HEK293 (cell line): ENCODE data around the gene TADA3.
A peak's percentile ranks its signal among the peaks of the same experiment; 100 is the strongest.

Source experiments
- CTCF ChIA-PET: fragments of 350-600 bp; formaldehyde crosslinking; extraction: SDS; loops from one replicate; lab custom pipeline; 2021; ENCODE audit warnings: antibody characterized with exemption; lab: Yijun Ruan, JAX
- POLR2A ChIA-PET: fragments of 300-600 bp; formaldehyde crosslinking; extraction: SDS; loops from one replicate; lab custom pipeline; 2020; ENCODE audit warnings: antibody characterized with exemption, inconsistent platforms; lab: Yijun Ruan, JAX
- H3K27ac ChIP-seq: fragments of 200-500 bp; sonication (Bioruptor generic); 2 replicates; pipeline ENCODE4 v1.5.1; 2014; ENCODE audit warnings: low read depth, low read length, control low read depth, inconsistent platforms; ENCODE audit errors: extremely low read depth
- H3K36me3 ChIP-seq, 2 experiments: fragments of 200-500 bp in 1 of 2; sonication (Bioruptor generic) in 1 of 2; 1 replicate in 1 of 2; 2 replicates in 1 of 2; pipeline ENCODE4 v1.5.1; 2014 to 2017; ENCODE audit warnings: inconsistent platforms in 2 of 2, low read length in 2 of 2; ENCODE audit not compliant: control insufficient read depth in 2 of 2, insufficient read depth in 1 of 2
- H3K4me1 ChIP-seq: fragments of 200-500 bp; sonication (Bioruptor generic); 2 replicates; pipeline ENCODE4 v1.5.1; 2014; ENCODE audit warnings: mild to moderate bottlenecking, low read length, inconsistent platforms; ENCODE audit not compliant: control insufficient read depth, insufficient read depth
- H3K4me3 ChIP-seq: 2 replicates; pipeline ENCODE4 v1.5.1; 2011; ENCODE audit warnings: low read depth, mild to moderate bottlenecking, control low read depth, low read length, moderate library complexity
- H3K9me3 ChIP-seq: fragments of 200-500 bp; sonication (Bioruptor generic); 2 replicates; pipeline ENCODE4 v1.5.1; 2014; ENCODE audit warnings: low read depth, low read length, inconsistent platforms; ENCODE audit not compliant: control insufficient read depth, insufficient read depth
- GLIS1 ChIP-seq: fragments of 450-650 bp; formaldehyde crosslinking; IDR thresholded peaks from 2 replicates; pipeline ENCODE4 v1.5.1; 2016; ENCODE audit warnings: missing biosample characterization, missing genetic modification characterization
- KLF16 ChIP-seq: fragments of 450-650 bp; formaldehyde crosslinking; IDR thresholded peaks from 2 replicates; pipeline ENCODE4 v1.5.1; 2017; ENCODE audit warnings: missing biosample characterization, missing genetic modification characterization
- KLF7 ChIP-seq: fragments of 450-650 bp; formaldehyde crosslinking; IDR thresholded peaks from 2 replicates; pipeline ENCODE4 v1.5.1; 2016; ENCODE audit warnings: missing biosample characterization, missing genetic modification characterization, borderline replicate concordance
- PRDM1 ChIP-seq: fragments of 450-650 bp; formaldehyde crosslinking; IDR thresholded peaks from 2 replicates; pipeline ENCODE4; 2016; ENCODE audit warnings: missing biosample characterization, missing genetic modification characterization
- PRDM10 ChIP-seq: fragments of 450-650 bp; formaldehyde crosslinking; IDR thresholded peaks from 2 replicates; pipeline ENCODE4 v1.5.1; 2016; ENCODE audit warnings: missing biosample characterization, missing genetic modification characterization
- SETDB1 ChIP-seq: IDR thresholded peaks from one replicate; pipeline ENCODE4 v1.6.1; 2017; ENCODE audit warnings: mild to moderate bottlenecking, low read length, moderate library complexity, mixed read lengths; ENCODE audit not compliant: insufficient read length
- ZEB2 ChIP-seq: fragments of 450-650 bp; formaldehyde crosslinking; IDR thresholded peaks from 2 replicates; pipeline ENCODE4 v1.5.1; 2016; ENCODE audit warnings: missing biosample characterization, missing genetic modification characterization
- ZNF146 ChIP-seq: fragments of 450-650 bp; formaldehyde crosslinking; IDR thresholded peaks from 2 replicates; pipeline ENCODE4 v1.5.1; 2016; ENCODE audit warnings: missing biosample characterization, missing genetic modification characterization
- ZNF155 ChIP-seq: fragments of 450-650 bp; formaldehyde crosslinking; IDR thresholded peaks from 2 replicates; pipeline ENCODE4 v1.5.1; 2016; ENCODE audit warnings: missing biosample characterization, missing genetic modification characterization
- ZNF2 ChIP-seq: fragments of 450-650 bp; formaldehyde crosslinking; IDR thresholded peaks from 2 replicates; pipeline ENCODE4 v1.5.1; 2016; ENCODE audit warnings: missing biosample characterization, missing genetic modification characterization
- ZNF202 ChIP-seq: fragments of 450-650 bp; formaldehyde crosslinking; IDR thresholded peaks from 2 replicates; pipeline ENCODE4 v1.5.1; 2016; ENCODE audit warnings: missing biosample characterization, missing genetic modification characterization, borderline replicate concordance
- ZNF223 ChIP-seq: fragments of 450-650 bp; formaldehyde crosslinking; IDR thresholded peaks from 2 replicates; pipeline ENCODE4 v1.5.1; 2016; ENCODE audit warnings: missing biosample characterization, missing genetic modification characterization
- ZNF274 ChIP-seq, 2 experiments: fragments of 200-500 bp in 1 of 2; fragments of 450-650 bp in 1 of 2; sonication (Bioruptor generic) in 1 of 2; formaldehyde crosslinking in 1 of 2; IDR thresholded peaks; 2 replicates each; pipeline versions ENCODE4 v1.5.1 to v1.6.1; 2014 to 2016; ENCODE audit warnings: borderline replicate concordance in 1 of 2, inconsistent platforms in 1 of 2, low read length in 1 of 2, missing biosample characterization in 1 of 2, missing genetic modification characterization in 1 of 2
- ZNF292 ChIP-seq: fragments of 450-650 bp; formaldehyde crosslinking; IDR thresholded peaks from 2 replicates; pipeline ENCODE4 v1.5.1; 2016; ENCODE audit warnings: low read depth, missing biosample characterization, missing genetic modification characterization, borderline replicate concordance
- ZNF404 ChIP-seq: fragments of 450-650 bp; formaldehyde crosslinking; IDR thresholded peaks from 2 replicates; pipeline ENCODE4 v1.5.1; 2017; ENCODE audit warnings: missing biosample characterization, missing genetic modification characterization
- ZNF416 ChIP-seq: fragments of 450-650 bp; formaldehyde crosslinking; IDR thresholded peaks from 2 replicates; pipeline ENCODE4 v1.5.1; 2016; ENCODE audit warnings: missing biosample characterization, missing genetic modification characterization
- ZNF426 ChIP-seq: fragments of 450-650 bp; formaldehyde crosslinking; IDR thresholded peaks from 2 replicates; pipeline ENCODE4 v1.5.1; 2017; ENCODE audit warnings: missing biosample characterization, missing genetic modification characterization, mild to moderate bottlenecking, inconsistent platforms, moderate library complexity
- ZNF707 ChIP-seq: fragments of 450-650 bp; formaldehyde crosslinking; IDR thresholded peaks from 2 replicates; pipeline ENCODE4 v1.5.1; 2016; ENCODE audit warnings: missing biosample characterization, missing genetic modification characterization
- ZSCAN30 ChIP-seq: fragments of 450-650 bp; IDR thresholded peaks from 2 replicates; pipeline ENCODE4 v1.5.1; 2018; ENCODE audit warnings: missing biosample characterization, mild to moderate bottlenecking, missing genetic modification characterization, moderate library complexity
- TF ChIP-seq, protein P1 (sequence below): fragments of 450-650 bp; IDR thresholded peaks from 2 replicates; pipeline ENCODE4 v1.5.1; 2018; ENCODE audit warnings: missing biosample characterization, mild to moderate bottlenecking, missing genetic modification characterization
- TF ChIP-seq, protein P2 (sequence below): fragments of 450-650 bp; formaldehyde crosslinking; IDR thresholded peaks from 2 replicates; pipeline ENCODE4 v1.5.1; 2016; ENCODE audit warnings: missing biosample characterization, missing genetic modification characterization, borderline replicate concordance

TADA3 gene

GRCh38 chr3:9826815-9827573, 34.7 kb upstream of the TADA3 start:
- ChIA-PET POLR2A (interaction anchor here (1.3 kb wide), 1 partner anchor 119 kb away, joined by 4 read pairs; no protein-coding TSS in a partner anchor), CTCF (interaction anchor here (0.6 to 1.9 kb wide), 7 partner anchors 13 to 128 kb away, joined by 3 to 7 read pairs (median 4); partner anchors contain the start of genes ARPC4 and TADA3)
- Histone ChIP-seq H3K4me1 (no peaks in the 10 kb centered on the region), H3K27ac (no peak overlapping the region), H3K4me3 (no peak overlapping the region), H3K9me3 (no peaks in the 10 kb centered on the region)
- TF ChIP-seq ZNF2 (tag by site-specific recombination), result 0 out of 2 replicates have a peak, but pooled peaks have one; percentile 28
- TF ChIP-seq PRDM1 (tag by site-specific recombination), result no peak
- TF ChIP-seq, protein P1, sequence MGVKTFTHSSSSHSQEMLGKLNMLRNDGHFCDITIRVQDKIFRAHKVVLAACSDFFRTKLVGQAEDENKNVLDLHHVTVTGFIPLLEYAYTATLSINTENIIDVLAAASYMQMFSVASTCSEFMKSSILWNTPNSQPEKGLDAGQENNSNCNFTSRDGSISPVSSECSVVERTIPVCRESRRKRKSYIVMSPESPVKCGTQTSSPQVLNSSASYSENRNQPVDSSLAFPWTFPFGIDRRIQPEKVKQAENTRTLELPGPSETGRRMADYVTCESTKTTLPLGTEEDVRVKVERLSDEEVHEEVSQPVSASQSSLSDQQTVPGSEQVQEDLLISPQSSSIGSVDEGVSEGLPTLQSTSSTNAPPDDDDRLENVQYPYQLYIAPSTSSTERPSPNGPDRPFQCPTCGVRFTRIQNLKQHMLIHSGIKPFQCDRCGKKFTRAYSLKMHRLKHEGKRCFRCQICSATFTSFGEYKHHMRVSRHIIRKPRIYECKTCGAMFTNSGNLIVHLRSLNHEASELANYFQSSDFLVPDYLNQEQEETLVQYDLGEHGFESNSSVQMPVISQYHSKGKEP, result peak; percentile 23; the same call in 1 of the 2 replicates
- peak; percentile 49; the same call in 1 of the 2 replicates for TF ChIP-seq GLIS1 (tag by site-specific recombination)
- no peak for TF ChIP-seq KLF16 (tag by site-specific recombination)
- TF ChIP-seq PRDM10 (tag by site-specific recombination), result no peak
- no peak for TF ChIP-seq ZNF292 (tag by site-specific recombination)
- TF ChIP-seq ZSCAN30, result 0 out of 2 replicates have a peak, but pooled peaks have one; percentile 45
- TF ChIP-seq, all 188 proteins: peak for 4
- H3K36me3 ChIP-seq, result peaks cover 10 to 43% of the 10 kb centered on the region in 2 experiments; a peak in 2 of 3 replicates

DNA sequence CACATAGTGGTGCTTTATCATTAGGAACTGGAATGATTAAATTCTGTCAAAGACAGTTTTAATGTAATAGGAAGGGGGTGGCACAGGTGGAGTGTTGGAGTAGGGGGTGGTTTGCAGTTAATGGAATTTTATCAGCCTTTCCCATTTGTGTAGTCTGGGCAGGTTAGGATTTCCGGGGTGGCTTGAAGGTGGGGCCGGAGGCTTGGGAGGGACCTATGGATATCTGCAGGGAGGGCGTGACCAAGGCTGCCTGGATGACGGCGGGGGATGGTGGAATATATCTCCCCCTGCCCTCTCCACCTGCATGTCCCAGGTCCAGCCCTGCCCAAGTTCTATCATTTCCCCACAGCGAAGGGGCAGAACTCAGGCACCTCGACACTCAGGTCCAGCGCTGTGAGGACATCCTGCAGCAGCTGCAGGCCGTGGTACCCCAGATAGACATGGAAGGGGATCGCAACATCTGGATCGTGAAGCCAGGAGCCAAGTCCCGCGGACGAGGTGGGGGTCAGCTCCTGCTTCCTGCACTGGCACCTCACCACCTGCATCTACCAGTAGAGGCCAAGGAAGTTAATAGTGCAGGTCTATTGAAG, 33.3 kb upstream of the TADA3 start:
- CTCF ChIA-PET, result interaction anchor here (0.6 kb wide), 1 partner anchor 9 kb away, joined by 3 read pairs; no protein-coding TSS in a partner anchor
- POLR2A ChIA-PET, result no interaction called here

More for the DNA sequence above, 33.3 kb upstream of the TADA3 start:
- Histone ChIP-seq H3K4me1 (no peaks in the 10 kb centered on the region), H3K36me3 (peaks cover 3 to 44% of the 10 kb centered on the region in 2 experiments; a peak in 2 of 3 replicates), H3K4me3 (no peak overlapping the region), H3K9me3 (no peaks in the 10 kb centered on the region), H3K27ac (no peak overlapping the region)
- TF ChIP-seq ZEB2 (tag by site-specific recombination) (no peak), ZNF426 (tag by site-specific recombination) (no peak), SETDB1 (no peak), ZNF404 (tag by site-specific recombination) (no peak), ZNF155 (no peak), ZNF146 (tag by site-specific recombination) (no peak), ZNF274 (IDR thresholded peaks at IDR 0.05; ENCODE audit: low read length) (no peak), ZNF274 (tag by site-specific recombination; IDR thresholded peaks at IDR 0.05; ENCODE audit: borderline replicate concordance) (no peak), ZNF416 (no peak), ZNF202 (tag by site-specific recombination) (no peak), KLF7 (tag by site-specific recombination) (no peak), ZNF707 (tag by site-specific recombination) (no peak), ZNF223 (no peak)
- TF ChIP-seq, protein P2, sequence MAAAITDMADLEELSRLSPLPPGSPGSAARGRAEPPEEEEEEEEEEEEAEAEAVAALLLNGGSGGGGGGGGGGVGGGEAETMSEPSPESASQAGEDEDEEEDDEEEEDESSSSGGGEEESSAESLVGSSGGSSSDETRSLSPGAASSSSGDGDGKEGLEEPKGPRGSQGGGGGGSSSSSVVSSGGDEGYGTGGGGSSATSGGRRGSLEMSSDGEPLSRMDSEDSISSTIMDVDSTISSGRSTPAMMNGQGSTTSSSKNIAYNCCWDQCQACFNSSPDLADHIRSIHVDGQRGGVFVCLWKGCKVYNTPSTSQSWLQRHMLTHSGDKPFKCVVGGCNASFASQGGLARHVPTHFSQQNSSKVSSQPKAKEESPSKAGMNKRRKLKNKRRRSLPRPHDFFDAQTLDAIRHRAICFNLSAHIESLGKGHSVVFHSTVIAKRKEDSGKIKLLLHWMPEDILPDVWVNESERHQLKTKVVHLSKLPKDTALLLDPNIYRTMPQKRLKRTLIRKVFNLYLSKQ, result no peak
